Activated T-cell treated with anti-CD3 and anti-CD28 coated beads, Interleukin-2, amount 50 U/mL, for 24 hours (primary cell): ENCODE data around the gene ENTPD8.

Source experiments
- DNase-seq: peaks from one replicate; pipeline ENCODE4 v3.0.0-alpha.2; 2020
- H3K27ac Mint-ChIP-seq: 2 replicates; pipeline ENCODE4 v1.8.0; 2020; ENCODE audit warnings: mild to moderate bottlenecking, mixed read lengths
- H3K27me3 Mint-ChIP-seq: 2 replicates; pipeline ENCODE4 v1.8.0; 2020; ENCODE audit warnings: mixed read lengths
- H3K36me3 Mint-ChIP-seq: 2 replicates; pipeline ENCODE4 v1.8.0; 2020; ENCODE audit warnings: low read depth, mixed read lengths
- H3K4me1 Mint-ChIP-seq: 2 replicates; pipeline ENCODE4 v1.8.0; 2020; ENCODE audit warnings: low read depth, mixed read lengths
- H3K4me3 Mint-ChIP-seq: 2 replicates; pipeline ENCODE4 v1.8.0; 2020; ENCODE audit warnings: mild to moderate bottlenecking, moderate library complexity, mixed read lengths
- H3K9me3 Mint-ChIP-seq: 2 replicates; pipeline ENCODE4 v1.8.0; 2020; ENCODE audit warnings: mixed read lengths

The ENTPD8 gene

GRCh38 chr9:137435980-137436760 is 5.0 kb downstream of the ENTPD8 start:
- Mint-ChIP-seq H3K9me3 (no peaks in the 10 kb centered on the region), H3K27me3 (no peaks in the 10 kb centered on the region), H3K27ac (no peak overlapping the region), H3K36me3 (no peaks in the 10 kb centered on the region), H3K4me1 (no peaks in the 10 kb centered on the region), H3K4me3 (no peak overlapping the region)
- no peak for DNase-seq

- H3K4me1 Mint-ChIP-seq = no peaks in the 10 kb centered on the region
These were observed 5.7 kb downstream of the ENTPD8 start for GRCh38 chr9:137435381-137435891.

GRCh38 chr9:137434498-137435380 is 6.4 kb downstream of the ENTPD8 start:
- Mint-ChIP-seq H3K9me3 (no peaks in the 10 kb centered on the region), H3K4me3 (no peak overlapping the region)
- DNase-seq = no peak

More at GRCh38 chr9:137435381-137435891, 5.7 kb downstream of the ENTPD8 start:
- Mint-ChIP-seq H3K4me3 (no peak overlapping the region), H3K27me3 (no peaks in the 10 kb centered on the region), H3K36me3 (no peaks in the 10 kb centered on the region), H3K9me3 (no peaks in the 10 kb centered on the region), H3K27ac (no peak overlapping the region)
- DNase-seq = no peak

GRCh38 chr9:137433916-137434431 is 7.2 kb downstream of the ENTPD8 start:
- no peak for DNase-seq
- H3K27me3 Mint-ChIP-seq = no peaks in the 10 kb centered on the region
- no peak overlapping the region for H3K27ac Mint-ChIP-seq
- no peaks in the 10 kb centered on the region for H3K36me3 Mint-ChIP-seq
- no peaks in the 10 kb centered on the region for H3K4me1 Mint-ChIP-seq
- H3K4me3 Mint-ChIP-seq = no peak overlapping the region
- no peaks in the 10 kb centered on the region for H3K9me3 Mint-ChIP-seq

More at GRCh38 chr9:137434498-137435380, 6.4 kb downstream of the ENTPD8 start:
- Mint-ChIP-seq H3K4me1 (no peaks in the 10 kb centered on the region), H3K36me3 (no peaks in the 10 kb centered on the region), H3K27me3 (no peaks in the 10 kb centered on the region), H3K27ac (no peak overlapping the region)

GRCh38 chr9:137433349-137433915 is 7.7 kb downstream of the ENTPD8 start:
- H3K4me3 Mint-ChIP-seq = no peak overlapping the region
- H3K4me1 Mint-ChIP-seq = no peaks in the 10 kb centered on the region
- H3K27me3 Mint-ChIP-seq = no peaks in the 10 kb centered on the region
- no peaks in the 10 kb centered on the region for H3K36me3 Mint-ChIP-seq
- DNase-seq = no peak
- H3K9me3 Mint-ChIP-seq = no peaks in the 10 kb centered on the region
- H3K27ac Mint-ChIP-seq = no peak overlapping the region

GRCh38 chr9:137432687-137433348 is 8.3 kb downstream of the ENTPD8 start:
- no peak for DNase-seq
- Mint-ChIP-seq H3K27me3 (no peaks in the 10 kb centered on the region), H3K4me1 (no peaks in the 10 kb centered on the region), H3K9me3 (no peaks in the 10 kb centered on the region), H3K4me3 (no peak overlapping the region), H3K27ac (no peak overlapping the region), H3K36me3 (no peaks in the 10 kb centered on the region)

GRCh38 chr9:137431416-137431931 is 9.7 kb downstream of the ENTPD8 start:
- Mint-ChIP-seq H3K4me3 (no peak overlapping the region), H3K36me3 (no peaks in the 10 kb centered on the region), H3K27ac (no peak overlapping the region), H3K27me3 (no peaks in the 10 kb centered on the region), H3K9me3 (no peaks in the 10 kb centered on the region), H3K4me1 (no peaks in the 10 kb centered on the region)
- DNase-seq = no peak

GRCh38 chr9:137430723-137431415 is 10.3 kb downstream of the ENTPD8 start:
- Mint-ChIP-seq H3K4me1 (no peaks in the 10 kb centered on the region), H3K9me3 (no peaks in the 10 kb centered on the region), H3K27ac (no peak overlapping the region), H3K36me3 (no peaks in the 10 kb centered on the region), H3K4me3 (no peak overlapping the region), H3K27me3 (no peaks in the 10 kb centered on the region)
- DNase-seq = no peak

- Mint-ChIP-seq H3K36me3 (no peaks in the 10 kb centered on the region), H3K27ac (no peak overlapping the region), H3K9me3 (no peaks in the 10 kb centered on the region), H3K4me1 (no peaks in the 10 kb centered on the region), H3K4me3 (no peak overlapping the region), H3K27me3 (no peaks in the 10 kb centered on the region)
- no peak for DNase-seq
These were observed 11.0 kb downstream of the ENTPD8 start for GRCh38 chr9:137429974-137430722.

GRCh38 chr9:137429546-137429890 is 11.6 kb downstream of the ENTPD8 start:
- no peak for DNase-seq
- Mint-ChIP-seq H3K27me3 (no peaks in the 10 kb centered on the region), H3K36me3 (no peaks in the 10 kb centered on the region), H3K9me3 (no peaks in the 10 kb centered on the region), H3K4me3 (no peak overlapping the region), H3K4me1 (no peaks in the 10 kb centered on the region), H3K27ac (no peak overlapping the region)

GRCh38 chr9:137428841-137429545 is 12.2 kb downstream of the ENTPD8 start:
- no peak overlapping the region for H3K27ac Mint-ChIP-seq
- no peak for DNase-seq
- H3K4me1 Mint-ChIP-seq = no peaks in the 10 kb centered on the region
- H3K36me3 Mint-ChIP-seq = no peaks in the 10 kb centered on the region
- no peak overlapping the region for H3K4me3 Mint-ChIP-seq
- H3K9me3 Mint-ChIP-seq = no peaks in the 10 kb centered on the region
- H3K27me3 Mint-ChIP-seq = no peaks in the 10 kb centered on the region

GRCh38 chr9:137428311-137428630 is 12.9 kb downstream of the ENTPD8 start:
- H3K27me3 Mint-ChIP-seq = no peaks in the 10 kb centered on the region

More at GRCh38 chr9:137428311-137428630, 12.9 kb downstream of the ENTPD8 start:
- Mint-ChIP-seq H3K27ac (no peak overlapping the region), H3K4me1 (no peaks in the 10 kb centered on the region), H3K4me3 (no peak overlapping the region), H3K36me3 (no peaks in the 10 kb centered on the region), H3K9me3 (no peaks in the 10 kb centered on the region)
- no peak for DNase-seq
